A673 (cell line): ENCODE results near the gene RASA4B.
"Not testable (repeated sequence)": the region's sequence is repeated elsewhere in the genome, so short reads cannot be mapped to it uniquely, and the experiment has no call there.

Experiments used
- CTCF ChIP-seq: fragments of 300-800, 200-600 bp; sonication (generic); conservative IDR thresholded peaks from 2 replicates; pipeline ENCODE4 v1.5.1; 2017; ENCODE audit warnings: low read depth, mild to moderate bottlenecking, antibody characterized with exemption, low read length, moderate library complexity, mixed read lengths
- EZH2 ChIP-seq: fragments of 200-600 bp; sonication (generic); IDR thresholded peaks from 2 replicates; pipeline ENCODE4 v1.6.1; 2017; ENCODE audit warnings: borderline replicate concordance, low read depth, mild to moderate bottlenecking, mixed read lengths, antibody characterized with exemption, low read length; ENCODE audit not compliant: poor library complexity, severe bottlenecking

DNA sequence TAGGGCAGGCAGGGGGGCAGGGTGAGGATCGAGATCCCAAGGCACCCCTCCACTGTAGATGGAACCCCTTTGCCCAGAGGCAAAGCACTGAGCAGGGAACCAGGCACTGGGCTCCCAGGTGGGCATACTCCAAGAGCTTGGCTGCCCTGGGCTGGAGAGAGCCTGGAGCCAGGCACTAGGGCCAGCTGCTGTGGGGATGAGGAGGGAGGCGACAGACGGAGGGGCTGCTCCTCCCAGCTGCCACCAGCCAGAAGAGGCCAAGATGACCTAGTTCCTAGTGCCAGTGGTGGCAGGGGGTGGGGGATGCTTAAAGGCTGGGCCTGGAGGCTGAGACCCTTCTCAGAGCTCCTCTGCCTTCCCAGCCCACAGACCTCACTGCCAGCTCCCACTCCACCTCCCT, 1.7 kb downstream of the RASA4B start:
- not testable (repeated sequence) for TF ChIP-seq CTCF, EZH2
